Astrocyte of the cerebellum (primary cell): ENCODE data around the gene ARL5C.
A peak's percentile ranks its signal among the peaks of the same experiment; 100 is the strongest.

Experiments
- DNase-seq: peaks from one replicate; pipeline ENCODE4 v3.0.0-alpha.2; 2011; ENCODE audit warnings: low read depth
- H3K4me3 ChIP-seq: 2 replicates; pipeline ENCODE4 v1.5.1; 2011; ENCODE audit warnings: mild to moderate bottlenecking, low read depth, low read length, moderate library complexity
- CTCF ChIP-seq: IDR thresholded peaks from 2 replicates; pipeline ENCODE4 v1.5.1; 2012; ENCODE audit warnings: low read length, low read depth, moderate library complexity, mild to moderate bottlenecking; ENCODE audit errors: missing control alignments
- in situ Hi-C: cut with HindIII; loops from 2 replicates; pipeline ENCODE4 v1.10.0; 2017; ENCODE audit warnings: low sequenced_read_pairs

The ARL5C gene

GRCh38 chr17:39165841-39166349, at the start of gene ARL5C:
Gene ARL5C, minus strand, starts transcription at chr17:39166161. Its CDS starts 401 bp downstream, at chr17:39165760.
- H3K4me3 ChIP-seq: peak within 1 kb of the TSS; percentile 44
- DNase-seq: no peak
- in situ Hi-C loops: loop anchor here (10.0 kb wide), 1 partner anchor 101 kb away; no protein-coding TSS in a partner anchor
- no peak for TF ChIP-seq CTCF

- no peak for DNase-seq
- in situ Hi-C loops: no loop called here
- no peak for TF ChIP-seq CTCF
- no peak overlapping the region for H3K4me3 ChIP-seq
Observed at GRCh38 chr17:39213852-39214251, 47.9 kb upstream of the ARL5C start.

- no peak for TF ChIP-seq CTCF
- H3K4me3 ChIP-seq: no peak overlapping the region
- in situ Hi-C loops: no loop called here
- no peak for DNase-seq
Observed at GRCh38 chr17:39212841-39213480, 47.0 kb upstream of the ARL5C start.

- in situ Hi-C loops: no loop called here
- H3K4me3 ChIP-seq: no peak overlapping the region
- DNase-seq: no peak
- no peak for TF ChIP-seq CTCF
Observed at GRCh38 chr17:39212195-39212810, 46.3 kb upstream of the ARL5C start.

GRCh38 chr17:39210093-39210434, 44.1 kb upstream of the ARL5C start:
- no peak for TF ChIP-seq CTCF
- H3K4me3 ChIP-seq: peak overlapping the region; percentile 31
- no peak for DNase-seq
- in situ Hi-C loops: no loop called here

- H3K4me3 ChIP-seq: peak overlapping the region; percentile 31
- DNase-seq: no peak
Observed at GRCh38 chr17:39209317-39210092, 43.5 kb upstream of the ARL5C start.

More at GRCh38 chr17:39209317-39210092, 43.5 kb upstream of the ARL5C start:
- no peak for TF ChIP-seq CTCF
- in situ Hi-C loops: no loop called here
